Peyer's patch (tissue), 4 donors: Measurements from ENCODE around the gene AFG1L. TPM values are rescaled to one million over a fixed set of nuclear protein-coding genes. Genes with fewer than 3 reads are reported as not detected.

Source experiments
- DNase-seq, 3 donors: peaks; one replicate each; pipeline ENCODE4 v3.0.0-alpha.2; 2017 to 2019
- H3K27ac ChIP-seq, 4 donors: fragments of 200-600 bp; sonication (generic); one replicate each; pipeline ENCODE4 v1.5.1; 2016 to 2019
- H3K27me3 ChIP-seq, 2 donors: fragments of 200-600 bp; sonication (generic); one replicate each; pipeline ENCODE4 v1.5.1; 2019
- H3K36me3 ChIP-seq, 3 donors: fragments of 200-600 bp; sonication (generic); one replicate each; pipeline ENCODE4 v1.5.1; 2016 to 2019
- H3K4me1 ChIP-seq, 4 donors: fragments of 200-600 bp; sonication (generic); one replicate each; pipeline ENCODE4 v1.5.1; 2016 to 2019
- H3K4me3 ChIP-seq, 4 donors: fragments of 200-600 bp; sonication (generic); 1 replicate in 3 of 4; 2 replicates in 1 of 4; pipeline ENCODE4 v1.5.1; 2016 to 2019; ENCODE audit warnings: mild to moderate bottlenecking in 1 of 4
- H3K9me3 ChIP-seq, 4 donors: fragments of 200-600 bp; sonication (generic); one replicate each; pipeline ENCODE4 v1.5.1; 2016 to 2019; ENCODE audit warnings: mild to moderate bottlenecking in 1 of 4
- POLR2A ChIP-seq, 2 donors: fragments of 450-650 bp; IDR thresholded peaks; one replicate each; pipeline ENCODE4 v1.5.1; 2017; ENCODE audit warnings: antibody characterized with exemption in 2 of 2, mild to moderate bottlenecking in 2 of 2, moderate library complexity in 2 of 2
- total RNA-seq, 4 donors: library from RNA; depleted of rRNA; stranded (reverse); fragments of >200 nt; gene quantifications; one replicate each; pipeline ENCODE4 v1.1.0, GENCODE V29; 2016
- TF ChIP-seq, protein P1 (sequence below), 6 experiments: fragments of 450-650 bp in 4 of 6; fragments of 200-600 bp in 2 of 6; sonication (generic) in 1 of 6; IDR thresholded peaks; one replicate each; pipeline ENCODE4 v1.5.1; 2017 to 2019; ENCODE audit warnings: antibody characterized with exemption in 6 of 6, mild to moderate bottlenecking in 3 of 6, moderate library complexity in 1 of 6

The AFG1L gene
- total RNA-seq, 4 donors from 2014 or later = 6.0 to 15.1 (median 8.1) TPM

DNA sequence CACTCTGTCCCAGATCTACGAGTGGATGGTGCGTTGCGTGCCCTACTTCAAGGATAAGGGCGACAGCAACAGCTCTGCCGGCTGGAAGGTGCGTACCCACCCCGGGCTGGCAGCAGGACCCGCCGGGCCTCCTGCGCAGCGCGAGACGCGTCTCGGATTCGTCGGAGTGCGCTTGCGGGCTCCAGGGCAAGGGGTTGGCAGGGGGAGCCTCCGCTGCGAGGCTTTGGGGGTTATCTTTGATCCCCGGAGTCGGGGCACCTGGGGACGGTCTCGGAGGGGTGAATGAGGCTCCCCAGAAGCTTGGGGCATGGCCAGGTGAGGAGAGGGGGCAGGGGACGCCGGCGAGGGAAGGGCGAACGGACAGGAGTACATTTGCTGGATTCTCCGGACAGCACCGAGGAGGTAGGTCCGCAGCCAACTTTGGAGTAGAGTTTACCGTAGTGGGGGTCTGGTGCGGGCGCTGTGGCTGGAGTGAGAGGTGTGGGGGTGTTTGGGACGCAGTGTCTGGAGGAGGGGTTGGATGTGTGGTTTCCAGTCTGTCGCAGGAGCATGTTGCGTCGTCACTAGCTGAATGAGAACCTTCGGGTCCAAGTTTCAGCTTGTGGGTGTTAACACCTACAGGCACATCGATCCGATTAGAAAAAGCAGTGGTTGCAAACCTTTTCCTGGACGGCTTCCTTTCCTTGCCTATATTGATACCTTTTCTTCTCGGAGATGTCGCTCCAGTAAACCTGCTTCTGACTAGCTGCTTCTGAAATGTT is 267.1 kb downstream of the AFG1L start:
- H3K27me3 ChIP-seq = no peaks in the 10 kb centered on the region
- no peaks in the 10 kb centered on the region for H3K9me3 ChIP-seq
- peak overlapping the region; percentile 95 to 98 (median 96) for H3K4me3 ChIP-seq
- H3K4me1 ChIP-seq = peaks cover 0 to 40% (median 21%) of the 10 kb centered on the region in 4 donors
- H3K36me3 ChIP-seq = peaks cover 0 to 4% (median 0%) of the 10 kb centered on the region in 3 donors
- peak overlapping the region; percentile 98 to 100 (median 99) for H3K27ac ChIP-seq
- DNase-seq = peak; percentile 18 to 65 (median 54)
- TF ChIP-seq, protein P1, sequence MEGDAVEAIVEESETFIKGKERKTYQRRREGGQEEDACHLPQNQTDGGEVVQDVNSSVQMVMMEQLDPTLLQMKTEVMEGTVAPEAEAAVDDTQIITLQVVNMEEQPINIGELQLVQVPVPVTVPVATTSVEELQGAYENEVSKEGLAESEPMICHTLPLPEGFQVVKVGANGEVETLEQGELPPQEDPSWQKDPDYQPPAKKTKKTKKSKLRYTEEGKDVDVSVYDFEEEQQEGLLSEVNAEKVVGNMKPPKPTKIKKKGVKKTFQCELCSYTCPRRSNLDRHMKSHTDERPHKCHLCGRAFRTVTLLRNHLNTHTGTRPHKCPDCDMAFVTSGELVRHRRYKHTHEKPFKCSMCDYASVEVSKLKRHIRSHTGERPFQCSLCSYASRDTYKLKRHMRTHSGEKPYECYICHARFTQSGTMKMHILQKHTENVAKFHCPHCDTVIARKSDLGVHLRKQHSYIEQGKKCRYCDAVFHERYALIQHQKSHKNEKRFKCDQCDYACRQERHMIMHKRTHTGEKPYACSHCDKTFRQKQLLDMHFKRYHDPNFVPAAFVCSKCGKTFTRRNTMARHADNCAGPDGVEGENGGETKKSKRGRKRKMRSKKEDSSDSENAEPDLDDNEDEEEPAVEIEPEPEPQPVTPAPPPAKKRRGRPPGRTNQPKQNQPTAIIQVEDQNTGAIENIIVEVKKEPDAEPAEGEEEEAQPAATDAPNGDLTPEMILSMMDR (IDR thresholded peaks at IDR 0.05) = no peak
- no peak for TF ChIP-seq POLR2A (IDR thresholded peaks at IDR 0.05)

DNA sequence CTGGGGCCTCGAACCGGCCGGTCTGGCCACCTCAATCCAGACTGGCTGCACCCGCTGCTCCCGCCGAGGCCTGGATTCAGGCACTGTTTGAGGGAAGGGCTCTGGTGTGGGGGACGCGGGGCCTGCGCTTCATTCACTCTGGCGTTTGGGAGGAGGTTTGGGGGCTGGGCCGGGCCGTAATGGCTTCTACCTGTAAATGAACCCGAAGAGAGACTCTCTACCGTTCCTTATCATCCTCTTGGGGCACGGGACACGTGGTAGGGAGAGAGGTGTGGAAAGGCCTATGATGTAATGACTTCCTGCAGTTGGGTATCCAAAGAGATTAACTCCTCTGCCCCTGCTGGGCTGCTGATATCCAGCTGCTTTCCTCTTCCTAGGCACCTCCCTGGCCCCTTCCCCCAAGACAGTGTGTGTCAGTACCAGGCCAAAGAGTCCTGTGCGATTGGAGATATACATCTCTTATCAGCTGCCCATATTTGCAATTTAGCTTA is 267.7 kb downstream of the AFG1L start:
- peak; percentile 34 to 85 (median 70) for DNase-seq
- H3K4me3 ChIP-seq = peak overlapping the region; percentile 95 to 98 (median 96)
- peaks cover 0 to 40% (median 18%) of the 10 kb centered on the region in 4 donors for H3K4me1 ChIP-seq
- H3K27me3 ChIP-seq = no peaks in the 10 kb centered on the region
- TF ChIP-seq POLR2A (IDR thresholded peaks at IDR 0.05) = peak in 1 of 2 donors; percentile 55
- TF ChIP-seq, protein P1 (IDR thresholded peaks at IDR 0.05) = peak in 3 of 6 experiments; percentile 17 to 27 (median 22)
- H3K9me3 ChIP-seq = no peaks in the 10 kb centered on the region
- H3K27ac ChIP-seq = peak overlapping the region; percentile 98 to 100 (median 99)
- peaks cover 0 to 10% (median 0%) of the 10 kb centered on the region in 3 donors for H3K36me3 ChIP-seq

DNA sequence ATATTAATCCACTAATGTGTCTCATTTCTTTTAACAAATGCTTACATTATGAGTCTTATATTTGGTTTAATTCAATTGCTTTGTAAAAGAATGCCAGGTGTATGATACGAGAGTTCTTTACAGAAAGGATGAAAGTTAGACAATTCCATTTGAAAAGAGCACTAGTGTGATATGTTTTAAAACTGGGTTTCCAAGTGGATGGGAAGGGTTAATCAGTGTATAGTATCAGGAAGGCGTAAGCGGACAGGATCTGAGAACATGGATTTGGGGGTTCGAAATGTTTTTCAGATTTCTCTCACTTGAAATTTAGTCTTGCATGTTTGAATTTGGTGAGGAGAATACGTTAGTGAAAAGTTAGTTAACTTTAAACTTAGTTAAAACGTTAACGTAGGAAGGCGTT is 268.4 kb downstream of the AFG1L start:
- TF ChIP-seq POLR2A (IDR thresholded peaks at IDR 0.05) = no peak
- TF ChIP-seq, protein P1 (IDR thresholded peaks at IDR 0.05) = no peak
- Histone ChIP-seq H3K4me1 (peaks cover 0 to 41% (median 18%) of the 10 kb centered on the region in 4 donors), H3K9me3 (no peaks in the 10 kb centered on the region), H3K27ac (peak overlapping the region; percentile 98 to 100 (median 99)), H3K36me3 (peaks cover 0 to 17% (median 0%) of the 10 kb centered on the region in 3 donors), H3K4me3 (peak overlapping the region in 3 of 4 donors; percentile 96 to 98 (median 97)), H3K27me3 (no peaks in the 10 kb centered on the region)
- no peak for DNase-seq

DNA sequence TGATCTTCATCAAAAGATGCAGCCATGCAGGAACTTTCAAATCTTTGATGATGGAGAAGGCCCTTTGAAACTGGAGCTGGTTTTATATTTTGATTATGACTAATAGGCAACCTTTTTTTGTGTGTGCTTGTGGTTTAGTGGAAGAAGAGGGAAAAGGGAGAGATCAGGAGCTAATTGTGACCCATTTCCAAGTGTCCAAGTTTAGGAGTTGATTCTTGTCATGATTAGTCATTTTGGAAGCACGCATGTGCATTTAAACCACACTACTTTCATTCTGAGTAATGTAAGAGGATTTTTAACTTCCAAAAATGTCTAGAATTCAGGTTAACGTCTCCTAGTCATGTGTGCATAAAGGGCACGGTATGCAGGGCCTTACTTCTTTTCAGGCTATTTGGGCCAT is 269.3 kb downstream of the AFG1L start:
- no peaks in the 10 kb centered on the region for H3K27me3 ChIP-seq
- H3K36me3 ChIP-seq = peaks cover 0 to 25% (median 0%) of the 10 kb centered on the region in 3 donors
- TF ChIP-seq, protein P1 (IDR thresholded peaks at IDR 0.05) = no peak
- no peak for TF ChIP-seq POLR2A (IDR thresholded peaks at IDR 0.05)
- peak overlapping the region in 3 of 4 donors; percentile 2 to 97 (median 5) for H3K4me3 ChIP-seq
- no peaks in the 10 kb centered on the region for H3K9me3 ChIP-seq
- no peak for DNase-seq
- peaks cover 0 to 47% (median 18%) of the 10 kb centered on the region in 4 donors for H3K4me1 ChIP-seq
- H3K27ac ChIP-seq = peak overlapping the region; percentile 20 to 99 (median 86)

DNA sequence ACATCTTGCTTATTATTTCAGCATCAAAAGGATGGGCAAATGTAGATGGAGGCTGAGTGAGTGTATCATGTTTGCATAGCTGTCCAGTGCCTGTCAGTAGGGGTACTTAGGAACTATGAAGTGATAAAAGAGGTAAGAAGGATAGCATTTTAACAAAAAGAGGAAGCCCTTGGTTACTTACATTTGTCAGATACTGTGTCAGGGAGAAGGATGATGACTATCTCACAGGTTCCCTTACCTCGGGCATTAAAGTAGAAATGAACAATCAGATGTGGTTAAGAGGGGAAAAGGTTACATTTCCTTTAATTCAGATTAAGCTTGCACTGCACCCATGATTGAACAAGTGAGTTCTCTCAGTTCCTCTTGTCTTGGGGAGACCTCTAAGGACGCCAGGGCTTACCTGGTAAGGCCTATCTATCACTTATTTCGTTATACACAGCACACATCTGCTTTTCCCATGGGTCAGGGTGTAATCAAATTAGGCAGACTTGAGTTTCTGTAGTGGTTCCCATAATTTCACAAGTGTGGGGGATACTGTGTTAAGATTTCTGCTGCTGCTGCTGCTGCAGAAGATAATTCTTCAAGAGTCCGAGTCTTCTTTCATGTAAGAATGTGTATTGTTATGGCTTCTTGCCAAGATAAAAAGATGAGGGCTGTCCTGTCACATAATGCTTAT is 270.4 kb downstream of the AFG1L start:
- peak overlapping the region; percentile 75 to 99 (median 87) for H3K27ac ChIP-seq
- peak overlapping the region in 3 of 4 donors; percentile 4 to 29 (median 20) for H3K4me3 ChIP-seq
- no peak for TF ChIP-seq POLR2A (IDR thresholded peaks at IDR 0.05)
- TF ChIP-seq, protein P1 (IDR thresholded peaks at IDR 0.05) = no peak
- H3K27me3 ChIP-seq = no peaks in the 10 kb centered on the region
- DNase-seq = peak in 2 of 3 donors; percentile 50 to 64
- H3K4me1 ChIP-seq = peaks cover 0 to 48% (median 18%) of the 10 kb centered on the region in 4 donors
- H3K9me3 ChIP-seq = no peaks in the 10 kb centered on the region
- H3K36me3 ChIP-seq = peaks cover 0 to 36% (median 0%) of the 10 kb centered on the region in 3 donors
